Tongue (tissue), 3 donors: ENCODE results near the gene CHCHD1. TPM values are rescaled to one million over a fixed set of nuclear protein-coding genes. Genes with fewer than 3 reads are reported as not detected.
"Not testable (repeated sequence)": the region's sequence is repeated elsewhere in the genome, so short reads cannot be mapped to it uniquely, and the experiment has no call there.

Experiments
- DNase-seq: peaks from one replicate; pipeline ENCODE4 v3.0.0-alpha.2; 2015
- small RNA-seq: library from RNA; depleted of rRNA; stranded (forward); fragments of <200 nt; gene quantifications from one replicate; pipeline ENCODE3, GENCODE V24; 2014; ENCODE audit warnings: low replicate concordance
- total RNA-seq: library from RNA; depleted of rRNA; stranded (reverse); fragments of >200 nt; gene quantifications from one replicate; pipeline ENCODE4 v1.2.3, GENCODE V29; 2014

CHCHD1 gene
- total RNA-seq, 1 donor from 2014 or later, result 18.7 TPM

DNA sequence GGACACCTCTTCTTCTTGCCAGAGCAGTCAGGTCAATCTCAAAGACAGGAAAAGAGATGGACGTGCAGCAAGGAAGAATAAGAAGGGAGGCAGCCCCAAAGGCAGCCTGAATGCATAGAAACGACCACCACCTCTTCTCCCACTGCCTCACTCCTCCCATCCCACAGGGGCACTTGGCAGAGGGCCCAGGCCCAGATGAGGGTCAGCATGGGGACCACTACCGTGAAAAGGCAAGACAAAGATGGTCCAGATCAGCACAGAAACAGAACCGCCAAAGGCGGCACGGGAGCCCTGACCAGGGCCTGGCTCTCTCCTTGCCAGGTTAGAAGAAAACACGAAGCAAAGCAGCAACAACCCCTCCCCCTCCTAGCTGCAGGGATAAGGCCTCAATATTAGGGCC is 31.5 kb downstream of the CHCHD1 start:
- DNase-seq, result no peak

GRCh38 chr10:73814276-73814895 is 32.5 kb downstream of the CHCHD1 start:
- DNase-seq, result no peak

GRCh38 chr10:73814896-73815718 is 33.3 kb downstream of the CHCHD1 start:
- DNase-seq, result no peak

- DNase-seq, result no peak
Measured at GRCh38 chr10:73815719-73816030, 33.8 kb downstream of the CHCHD1 start.

GRCh38 chr10:73816917-73817729 is 35.3 kb downstream of the CHCHD1 start:
- no peak for DNase-seq

GRCh38 chr10:73817826-73818225 is 36.0 kb downstream of the CHCHD1 start:
- no peak for DNase-seq

DNA sequence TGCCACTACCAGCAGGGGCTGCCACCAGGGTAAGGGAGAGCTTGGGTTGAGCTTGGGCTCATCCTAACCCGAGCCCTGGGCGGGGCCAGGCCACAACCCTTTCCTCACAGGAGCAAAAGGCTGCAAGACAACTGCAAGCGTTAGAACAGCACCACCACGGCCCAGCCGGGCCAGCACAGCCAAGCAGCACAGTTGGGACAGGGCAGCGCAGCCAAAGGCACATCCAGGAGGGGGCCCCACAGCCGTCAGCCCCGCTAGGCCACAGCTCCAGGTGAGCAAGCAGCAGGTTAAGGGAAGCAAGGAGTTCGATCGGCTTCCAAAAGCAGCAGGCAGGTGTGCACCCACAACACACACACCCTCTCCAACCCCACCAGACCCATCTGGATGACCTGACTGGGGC is 36.6 kb downstream of the CHCHD1 start:
- DNase-seq, result no peak

DNA sequence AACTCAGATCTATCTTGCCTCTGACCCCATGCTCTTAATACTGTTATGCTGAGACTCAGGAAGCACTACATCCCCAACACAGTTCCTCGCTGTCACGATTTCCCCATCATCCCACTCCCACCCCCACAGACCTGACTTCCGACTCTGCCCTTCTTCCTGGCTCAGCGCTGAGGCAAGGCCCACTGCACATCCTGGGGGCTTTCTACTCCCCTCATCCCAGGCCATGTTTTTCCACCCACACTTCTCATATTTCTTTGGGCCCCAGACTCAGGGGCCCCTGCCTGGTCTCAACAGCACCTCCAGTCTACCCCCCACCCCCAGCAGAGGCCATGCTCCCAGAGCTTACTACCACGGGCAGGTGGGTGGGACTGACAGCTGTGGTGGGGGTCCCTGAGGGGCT is 37.2 kb downstream of the CHCHD1 start:
- DNase-seq, result no peak

GRCh38 chr10:73819513-73820093 is 37.8 kb downstream of the CHCHD1 start:
- no peak for DNase-seq

DNA sequence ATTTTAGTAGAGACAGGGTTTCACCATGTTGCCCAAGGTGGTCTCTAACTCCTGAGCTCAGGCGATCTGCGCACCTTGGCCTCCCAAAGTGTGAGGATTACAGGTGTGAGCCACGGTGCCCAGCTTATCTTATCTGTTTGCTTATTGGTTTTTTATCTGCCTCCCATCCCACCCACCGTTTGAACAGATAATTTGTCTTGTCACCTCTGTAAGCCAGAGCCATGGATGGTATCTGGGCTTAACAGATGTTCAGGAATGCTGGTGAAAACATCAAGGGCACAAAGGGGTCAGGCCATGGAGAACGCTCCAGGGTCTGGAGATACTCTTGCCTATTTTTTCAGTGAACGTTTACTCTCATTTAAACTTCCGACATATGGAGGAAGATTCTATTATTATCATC is 41.5 kb downstream of the CHCHD1 start:
- DNase-seq, result no peak

DNA sequence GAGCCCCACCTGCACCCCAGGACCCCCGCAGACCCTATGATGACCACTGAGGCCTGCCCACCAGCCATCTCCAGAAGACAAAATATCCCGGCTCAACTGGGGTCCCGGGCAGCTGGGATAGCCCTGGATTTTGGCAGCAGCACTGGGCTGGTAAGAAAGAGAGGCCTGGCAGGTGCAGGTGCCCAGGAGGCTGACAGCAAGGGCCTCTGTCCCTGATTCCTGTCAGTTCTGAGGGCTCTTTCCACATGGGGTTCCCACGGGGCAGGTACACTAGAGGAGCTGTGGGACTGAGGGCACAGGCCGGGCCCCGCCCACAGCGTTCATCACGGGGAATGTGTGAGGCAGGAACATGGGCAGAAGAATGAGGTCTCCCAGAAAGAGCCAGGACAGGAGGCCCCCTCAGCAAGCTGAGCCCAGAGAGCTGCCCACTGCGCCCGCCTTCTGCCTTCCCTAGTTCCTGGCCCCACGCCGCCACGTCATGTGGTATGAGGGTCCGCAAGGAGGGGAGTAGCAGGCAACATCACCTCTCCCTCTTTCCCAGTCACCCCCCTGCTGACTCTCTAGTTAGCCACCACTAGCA is 42.4 kb downstream of the CHCHD1 start:
- DNase-seq, result no peak

GRCh38 chr10:73827346-73828089 is 45.7 kb downstream of the CHCHD1 start:
- DNase-seq, result no peak

- DNase-seq, result no peak
Measured at GRCh38 chr10:73828161-73828560, 46.3 kb downstream of the CHCHD1 start.

GRCh38 chr10:73829090-73829489 is 47.2 kb downstream of the CHCHD1 start:
- not testable (repeated sequence) for DNase-seq

Small RNAs within 50 kb of the gene (small RNA-seq; reads per million reads assigned to genes)
- not detected for gene AC022400.4
- gene AC022400.9, result not detected
- not detected for gene ZSWIM8-AS1

Other genes starting within 250 kb of the CHCHD1 start
- 39.5 TPM for gene USP54, start 190.7 kb upstream of the CHCHD1 start, total RNA-seq
- gene MYOZ1, start 140.6 kb upstream of the CHCHD1 start, total RNA-seq, result 706 TPM
- gene SYNPO2L, start 126.0 kb upstream of the CHCHD1 start, total RNA-seq, result 28.0 TPM
- 5.2 TPM for gene AGAP5, start 83.9 kb upstream of the CHCHD1 start, total RNA-seq
- 50.0 TPM for gene SEC24C, start 37.7 kb upstream of the CHCHD1 start, total RNA-seq
- gene ZSWIM8, start 3.6 kb downstream of the CHCHD1 start, total RNA-seq, result 81.3 TPM
- 16.1 TPM for gene NDST2, start 29.6 kb downstream of the CHCHD1 start, total RNA-seq
- 37.7 TPM for gene CAMK2G, start 92.5 kb downstream of the CHCHD1 start, total RNA-seq
- 37.8 TPM for gene PLAU, start 129.1 kb downstream of the CHCHD1 start, total RNA-seq
- gene VCL, start 216.1 kb downstream of the CHCHD1 start, total RNA-seq, result 217 TPM